Measurements from ENCODE around the gene ZNF629. TPM values are rescaled to one million over a fixed set of nuclear protein-coding genes. Genes with fewer than 3 reads are reported as not detected.

ZNF629 gene
- 6.4 and 6.9 TPM in 2 replicates for total RNA-seq
- total RNA-seq (2013): 2.7 TPM
- 0.82 and 1.2 TPM in 2 replicates for polyA plus RNA-seq
- polyA minus RNA-seq: 2.9 and 4.2 TPM in 2 replicates

- ChIA-PET CTCF (interaction anchor here (1.0 kb wide), 1 partner anchor 18 kb away, joined by 9 read pairs; no protein-coding TSS in a partner anchor), POLR2A (interaction anchor here (1.6 kb wide), 1 partner anchor 19 kb away, joined by 15 read pairs; no protein-coding TSS in a partner anchor)
- Histone ChIP-seq H4K20me1 (ENCODE audit: control insufficient read depth, insufficient read depth, low read length, poor library complexity, severe bottlenecking) (no peaks in the 10 kb centered on the region), H3K4me2 (replicated peaks; ENCODE audit: low read depth, low read length, poor library complexity, severe bottlenecking) (peak within 1 kb of the TSS; percentile 96), H3K9me3 (ENCODE audit: control extremely low read depth in 1 of 3, control insufficient read depth in 2 of 3, insufficient read depth in 1 of 3, low read length in 2 of 3) (no peaks in the 10 kb centered on the region), H3K27me3 (replicated peaks in 1 of 4; ENCODE audit: control extremely low read depth in 1 of 4, control insufficient read depth in 3 of 4, insufficient read depth in 4 of 4, low read length in 3 of 4) (peaks cover 0 to 17% (median 4%) of the 10 kb centered on the region in 4 experiments), H3K4me1 (ENCODE audit: control insufficient read depth in 2 of 2, insufficient read depth in 2 of 2, low read length in 2 of 2) (peaks cover 16 to 20% of the 10 kb centered on the region in 2 donors), H2AFZ (ENCODE audit: insufficient read depth, low read depth, low read length, poor library complexity, severe bottlenecking) (peak within 1 kb of the TSS; percentile 79), H3K79me2 (ENCODE audit: control insufficient read depth, insufficient read depth, low read length) (no peaks in the 10 kb centered on the region), H3K4me3 (ENCODE audit: control extremely low read depth in 1 of 5, extremely low read depth in 1 of 5, insufficient read depth in 1 of 5, low read depth in 2 of 5, low read length in 4 of 5) (peak within 1 kb of the TSS; percentile 54 to 84 (median 80)), H3K36me3 (replicated peaks in 1 of 2; ENCODE audit: control extremely low read depth in 1 of 2, control insufficient read depth in 1 of 2, extremely low read depth in 1 of 2, insufficient read depth in 2 of 2, low read length in 1 of 2) (no peaks in the 10 kb centered on the region), H3K9ac (ENCODE audit: low read length) (peak within 1 kb of the TSS; percentile 76), H3K27ac (ENCODE audit: low read length in 2 of 2) (peak within 1 kb of the TSS in 1 of 2 donors; percentile 48)
- intact Hi-C loops (cut with micrococcal nuclease): loop anchor here (1.0 kb wide), 1 partner anchor 18 kb away; no protein-coding TSS in a partner anchor
- Mint-ChIP-seq H3K4me1 (peaks cover 17% of the 10 kb centered on the region), H3K27ac (peak within 1 kb of the TSS; percentile 32), H3K27me3 (peaks cover 10% of the 10 kb centered on the region), H3K4me3 (peak within 1 kb of the TSS; percentile 87), H3K9me3 (ENCODE audit: insufficient read depth) (no peaks in the 10 kb centered on the region)
- no peak for TF ChIP-seq EZH2 (IDR thresholded peaks at IDR 0.05; ENCODE audit: borderline replicate concordance, insufficient read depth, low read depth, low read length, poor library complexity, severe bottlenecking)
- TF ChIP-seq CTCF (IDR thresholded peaks at IDR 0.05): no peak
- WGBS (ENCODE audit: insufficient coverage): 3% methylated on average over 34 of the region's 37 CpGs
- peak; percentile 62 for ATAC-seq (ENCODE audit: low read depth)
- DNase-seq: peak; percentile 60
Observed at GRCh38 chr16:30786936-30787612, at the start of gene ZNF629. Gene ZNF629 (minus strand): TSS chr16:30787205. CDS start chr16:30784482, 2,723 bp downstream.

- WGBS (ENCODE audit: insufficient coverage): 98% methylated on average over 44 of the region's 44 CpGs
- TF ChIP-seq EZH2 (IDR thresholded peaks at IDR 0.05; ENCODE audit: borderline replicate concordance, insufficient read depth, low read depth, low read length, poor library complexity, severe bottlenecking) (no peak), CTCF (IDR thresholded peaks at IDR 0.05) (no peak)
- Histone ChIP-seq H3K27ac (ENCODE audit: low read length in 2 of 2) (no peak overlapping the region), H4K20me1 (ENCODE audit: control insufficient read depth, insufficient read depth, low read length, poor library complexity, severe bottlenecking) (no peaks in the 10 kb centered on the region), H3K9ac (ENCODE audit: low read length) (no peak overlapping the region), H2AFZ (ENCODE audit: insufficient read depth, low read depth, low read length, poor library complexity, severe bottlenecking) (no peak overlapping the region), H3K4me1 (ENCODE audit: control insufficient read depth in 2 of 2, insufficient read depth in 2 of 2, low read length in 2 of 2) (no peaks in the 10 kb centered on the region), H3K9me3 (ENCODE audit: control extremely low read depth in 1 of 3, control insufficient read depth in 2 of 3, insufficient read depth in 1 of 3, low read length in 2 of 3) (no peaks in the 10 kb centered on the region), H3K4me2 (replicated peaks; ENCODE audit: low read depth, low read length, poor library complexity, severe bottlenecking) (no peak overlapping the region), H3K4me3 (ENCODE audit: control extremely low read depth in 1 of 5, extremely low read depth in 1 of 5, insufficient read depth in 1 of 5, low read depth in 2 of 5, low read length in 4 of 5) (no peak overlapping the region), H3K27me3 (replicated peaks in 1 of 4; ENCODE audit: control extremely low read depth in 1 of 4, control insufficient read depth in 3 of 4, insufficient read depth in 4 of 4, low read length in 3 of 4) (no peaks in the 10 kb centered on the region), H3K36me3 (replicated peaks in 1 of 2; ENCODE audit: control extremely low read depth in 1 of 2, control insufficient read depth in 1 of 2, extremely low read depth in 1 of 2, insufficient read depth in 2 of 2, low read length in 1 of 2) (no peaks in the 10 kb centered on the region), H3K79me2 (ENCODE audit: control insufficient read depth, insufficient read depth, low read length) (no peaks in the 10 kb centered on the region)
- no peak for DNase-seq
- H3K9me3 Mint-ChIP-seq (ENCODE audit: insufficient read depth): no peaks in the 10 kb centered on the region
- ATAC-seq (ENCODE audit: low read depth): no peak
- ChIA-PET CTCF (no interaction called here), POLR2A (no interaction called here)
- intact Hi-C loops (cut with micrococcal nuclease): no loop called here
- peaks cover 2% of the 10 kb centered on the region for H3K27me3 Mint-ChIP-seq
- H3K4me1 Mint-ChIP-seq: no peaks in the 10 kb centered on the region
- H3K27ac Mint-ChIP-seq: no peak overlapping the region
- H3K4me3 Mint-ChIP-seq: no peak overlapping the region
Observed at GRCh38 chr16:30834130-30834740, 47.2 kb upstream of the ZNF629 start.

All from B cell (primary cell).